Activated CD8-positive, alpha-beta memory T cell treated with anti-CD3 and anti-CD28 coated beads, Interleukin-2, amount 50 U/mL, for 1 hour (primary cell): ENCODE measurements around the gene MFGE8.

Experiments used
- DNase-seq: peaks from one replicate; pipeline ENCODE4 v3.0.0-alpha.2; 2020; ENCODE audit errors: extremely low read depth

Gene MFGE8

GRCh38 chr15:88872706-88873105 lies 40.5 kb downstream of the MFGE8 start:
- DNase-seq = no peak

DNA sequence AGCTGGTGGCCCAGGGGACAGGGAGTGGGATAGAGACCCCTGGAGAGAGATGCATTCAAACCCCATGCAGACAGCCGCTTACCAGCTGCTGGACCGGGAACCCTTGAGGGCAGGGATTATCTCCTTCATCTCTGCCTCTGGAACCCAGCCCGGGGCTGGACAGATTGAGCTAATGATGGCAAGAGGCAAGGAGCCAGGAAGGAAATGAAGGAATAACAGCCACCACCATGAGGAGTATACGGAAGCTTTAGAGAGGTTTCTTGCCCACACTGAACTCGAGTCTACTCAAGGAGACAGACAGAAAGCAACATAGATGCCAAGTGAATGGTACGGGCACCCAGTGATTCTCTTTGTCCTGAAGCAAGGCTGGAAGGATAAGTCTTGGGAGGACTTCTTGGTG lies 41.1 kb downstream of the MFGE8 start:
- DNase-seq = no peak

DNA sequence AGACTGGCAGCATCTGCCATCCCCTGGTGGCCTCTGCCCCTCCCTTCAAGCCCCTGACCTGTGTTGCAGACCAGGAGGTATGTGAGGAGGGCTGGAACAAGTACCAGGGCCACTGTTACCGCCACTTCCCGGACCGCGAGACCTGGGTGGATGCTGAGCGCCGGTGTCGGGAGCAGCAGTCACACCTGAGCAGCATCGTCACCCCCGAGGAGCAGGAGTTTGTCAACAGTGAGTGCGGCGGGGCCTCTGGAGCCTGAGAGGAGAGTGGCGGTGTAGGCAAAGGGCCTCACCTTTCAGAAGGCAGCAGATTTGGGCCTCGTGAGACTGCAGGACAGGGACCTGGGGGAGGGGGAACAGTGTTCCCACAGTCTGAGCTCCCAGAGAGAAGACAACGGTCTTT lies 41.9 kb downstream of the MFGE8 start:
- no peak for DNase-seq

DNA sequence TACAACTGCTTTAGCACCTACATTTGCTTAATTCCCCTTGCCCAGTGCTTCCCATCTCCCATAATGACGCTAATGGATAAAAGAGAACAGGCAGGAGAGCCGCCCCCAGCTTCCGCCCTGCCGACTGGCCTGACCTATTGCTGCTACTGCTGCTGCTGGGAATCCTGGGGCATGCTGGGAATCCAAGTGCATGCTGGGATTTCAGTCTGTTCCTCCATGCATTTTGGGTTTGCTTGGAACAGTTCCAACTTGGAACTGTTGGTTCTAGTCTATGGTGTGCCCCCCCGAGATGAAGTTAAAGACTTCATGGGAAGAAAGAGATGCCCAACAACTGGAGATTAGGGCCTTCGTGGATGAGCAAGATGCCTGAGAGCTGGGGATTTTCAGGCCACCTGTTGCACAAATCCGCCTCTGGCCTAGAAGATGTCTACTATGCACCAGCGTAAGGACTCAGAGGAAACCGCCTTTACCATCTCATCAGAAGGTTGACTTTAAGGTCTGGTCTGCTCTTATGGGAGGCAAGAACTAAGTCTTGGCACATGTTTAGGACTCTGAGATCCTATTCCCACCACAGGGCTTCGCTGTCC lies 46.8 kb downstream of the MFGE8 start:
- DNase-seq = no peak

DNA sequence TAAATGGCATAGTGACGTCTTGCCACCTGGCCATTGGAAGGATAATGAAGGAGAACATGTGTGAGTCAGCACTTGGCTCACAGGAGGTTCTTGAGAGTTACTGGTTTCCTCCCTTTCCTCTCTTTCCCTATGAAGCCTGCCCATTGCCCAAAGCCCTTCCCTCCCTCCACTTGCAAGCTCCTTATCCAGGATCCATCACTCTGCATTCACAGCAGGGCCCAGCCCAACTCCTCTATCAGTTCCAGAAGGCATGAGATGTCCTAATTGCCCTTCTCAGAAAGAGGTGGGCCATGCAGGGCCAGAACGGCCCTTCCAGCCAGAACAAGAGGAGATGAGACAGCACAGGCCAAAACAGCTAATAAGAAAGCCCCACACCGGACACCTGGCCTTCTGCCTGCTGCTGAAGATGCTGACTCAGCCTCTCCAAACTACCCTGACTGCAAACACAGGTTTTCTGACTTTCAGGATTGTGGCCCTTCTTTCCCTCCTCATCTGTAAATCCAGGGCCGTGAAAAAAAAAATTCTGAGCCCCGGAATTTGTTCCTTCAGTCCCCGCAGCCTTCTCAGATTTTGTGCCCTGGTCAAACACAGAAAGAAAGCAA lies 47.6 kb downstream of the MFGE8 start:
- DNase-seq = no peak

DNA sequence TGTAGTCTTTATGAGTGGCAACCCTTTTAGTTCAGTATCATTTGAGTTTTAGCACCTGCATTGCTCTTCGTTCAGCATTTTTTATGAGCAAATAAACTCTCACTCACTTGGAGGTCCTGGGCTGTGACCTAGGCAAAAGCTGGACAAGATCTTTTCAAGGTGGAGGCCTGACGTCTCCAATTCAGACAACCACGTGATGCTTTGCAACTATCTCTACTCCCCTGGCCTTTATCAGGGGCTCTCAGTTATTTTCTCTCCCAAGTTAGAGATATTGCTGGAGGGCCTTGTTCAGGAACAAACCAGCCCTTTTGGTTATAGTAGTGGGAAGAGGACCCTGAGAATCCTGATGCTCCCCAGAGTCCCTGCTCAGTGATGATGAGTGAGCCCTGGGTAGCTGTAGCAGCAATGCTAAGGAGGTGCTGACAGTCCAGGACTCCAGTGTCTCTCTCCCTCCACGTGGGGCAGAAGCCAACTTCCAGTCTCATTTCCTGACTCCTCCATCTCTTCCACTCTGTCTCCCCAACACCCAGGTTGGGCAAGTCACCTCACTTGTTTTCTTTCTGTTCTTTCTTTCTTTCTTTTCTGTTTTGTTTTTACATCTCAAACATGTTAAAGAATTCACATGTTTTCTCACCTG lies 48.2 kb downstream of the MFGE8 start:
- DNase-seq = no peak

DNA sequence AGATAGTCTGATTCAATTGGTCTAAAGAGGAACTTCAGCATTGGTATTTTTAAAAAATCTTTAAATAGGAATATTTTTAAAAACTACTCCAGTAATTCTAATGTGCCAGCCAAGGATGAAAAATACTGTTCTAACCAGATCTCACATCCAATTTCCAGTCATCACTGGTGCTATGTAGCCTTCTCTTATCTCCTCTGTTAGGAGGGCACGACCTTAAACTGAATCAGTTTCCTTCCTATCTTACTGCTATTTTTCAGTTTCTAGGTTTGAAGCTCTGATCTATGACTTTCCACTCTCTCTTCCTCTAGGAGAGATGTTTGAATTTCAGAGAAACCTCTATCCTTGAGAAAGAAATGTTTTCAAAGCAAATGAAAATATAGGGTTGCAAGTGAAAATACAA lies 49.8 kb downstream of the MFGE8 start:
- no peak for DNase-seq

DNA sequence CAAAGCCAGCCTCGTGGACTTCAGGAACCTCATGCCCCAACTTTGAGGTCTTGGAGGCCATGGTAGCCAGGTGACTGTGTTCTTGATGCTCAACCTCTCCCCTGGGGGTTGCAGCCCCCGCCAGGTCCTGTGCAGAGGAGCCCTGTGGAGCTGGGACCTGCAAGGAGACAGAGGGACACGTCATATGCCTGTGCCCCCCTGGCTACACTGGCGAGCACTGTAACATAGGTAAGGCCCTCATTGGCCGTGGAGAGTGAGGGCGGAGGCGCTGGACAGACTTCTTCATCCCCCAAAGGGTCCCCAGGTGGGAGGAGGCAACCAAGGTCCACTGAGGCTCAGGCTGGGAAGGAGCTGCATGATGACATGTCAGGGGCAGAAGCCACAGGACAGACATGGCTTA lies 53.0 kb downstream of the MFGE8 start:
- DNase-seq = no peak

- DNase-seq = no peak
Observed at GRCh38 chr15:88859550-88859949, 53.6 kb downstream of the MFGE8 start.

DNA sequence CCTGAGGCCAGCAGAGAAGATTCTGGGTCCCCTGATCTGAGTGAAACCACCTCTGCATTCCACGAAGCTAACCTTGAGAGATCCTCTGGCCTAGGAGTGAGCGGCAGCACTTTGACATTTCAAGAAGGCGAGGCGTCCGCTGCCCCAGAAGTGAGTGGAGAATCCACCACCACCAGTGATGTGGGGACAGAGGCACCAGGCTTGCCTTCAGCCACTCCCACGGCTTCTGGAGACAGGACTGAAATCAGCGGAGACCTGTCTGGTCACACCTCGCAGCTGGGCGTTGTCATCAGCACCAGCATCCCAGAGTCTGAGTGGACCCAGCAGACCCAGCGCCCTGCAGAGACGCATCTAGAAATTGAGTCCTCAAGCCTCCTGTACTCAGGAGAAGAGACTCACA lies 54.2 kb downstream of the MFGE8 start:
- DNase-seq = no peak

DNA sequence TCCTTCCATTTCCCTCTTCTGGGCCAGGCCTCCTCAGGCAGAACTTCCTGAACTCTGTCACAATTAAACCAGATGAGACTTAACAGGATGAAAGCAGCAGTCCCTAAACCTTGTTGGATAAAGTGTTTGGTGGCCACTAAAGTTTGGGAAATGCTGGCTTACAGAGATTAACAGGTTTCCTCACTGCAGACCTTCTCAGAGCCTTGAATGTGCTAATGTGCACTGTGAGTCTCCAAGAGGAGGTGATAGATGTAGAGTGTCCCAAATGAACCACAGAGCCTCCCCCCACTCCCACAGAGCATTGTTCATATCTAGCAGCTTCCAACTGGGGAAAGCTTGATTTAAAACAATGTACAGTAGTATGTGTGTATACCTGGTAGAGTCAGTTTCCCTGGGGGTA lies 60.7 kb downstream of the MFGE8 start:
- DNase-seq = no peak

GRCh38 chr15:88849376-88850072 lies 63.7 kb downstream of the MFGE8 start:
- DNase-seq = no peak
